Measurements from ENCODE around the gene PTN.
"Not testable (repeated sequence)": the region's sequence is repeated elsewhere in the genome, so short reads cannot be mapped to it uniquely, and the experiment has no call there.

- TF ChIP-seq CTCF (IDR thresholded peaks at IDR 0.05; ENCODE audit: low read length); EZH2 (optimal IDR thresholded peaks at IDR 0.05; ENCODE audit: low read depth, low read length): not testable (repeated sequence)
These were observed 104.3 kb downstream of the PTN start for GRCh38 chr7:137239186-137239585.
